ENCODE measurements around the gene HK3.
A peak's percentile ranks its signal among the peaks of the same experiment; 100 is the strongest.

Gene HK3

GRCh38 chr5:176850371-176851245, 48.5 kb downstream of the HK3 start:
- DNase-seq (ENCODE audit: low read depth, low spot score) = no peak

- no peak for DNase-seq (ENCODE audit: low read depth, low spot score)
These were observed 49.4 kb downstream of the HK3 start for GRCh38 chr5:176849611-176850227.

GRCh38 chr5:176848651-176849050, 50.5 kb downstream of the HK3 start:
- DNase-seq (ENCODE audit: low read depth, low spot score) = no peak

GRCh38 chr5:176847726-176848290, 51.3 kb downstream of the HK3 start:
- no peak for DNase-seq (ENCODE audit: low read depth, low spot score)

GRCh38 chr5:176847148-176847547, 52.0 kb downstream of the HK3 start:
- DNase-seq (ENCODE audit: low read depth, low spot score) = no peak

GRCh38 chr5:176846335-176847140, 52.6 kb downstream of the HK3 start:
- DNase-seq (ENCODE audit: low read depth, low spot score) = no peak

GRCh38 chr5:176845392-176845713, 53.8 kb downstream of the HK3 start:
- DNase-seq (ENCODE audit: low read depth, low spot score) = no peak

GRCh38 chr5:176844706-176845391, 54.3 kb downstream of the HK3 start:
- DNase-seq (ENCODE audit: low read depth, low spot score) = no peak

GRCh38 chr5:176844281-176844680, 54.9 kb downstream of the HK3 start:
- no peak for DNase-seq (ENCODE audit: low read depth, low spot score)

GRCh38 chr5:176843673-176844072, 55.5 kb downstream of the HK3 start:
- no peak for DNase-seq (ENCODE audit: low read depth, low spot score)

- DNase-seq (ENCODE audit: low read depth, low spot score) = peak; percentile 74
These were observed 61.4 kb downstream of the HK3 start for GRCh38 chr5:176837707-176838115.

GRCh38 chr5:176836811-176837706, 62.1 kb downstream of the HK3 start:
- no peak for DNase-seq (ENCODE audit: low read depth, low spot score)

- no peak for DNase-seq (ENCODE audit: low read depth, low spot score)
These were observed 63.2 kb downstream of the HK3 start for GRCh38 chr5:176835918-176836317.

- no peak for DNase-seq (ENCODE audit: low read depth, low spot score)
These were observed 65.9 kb downstream of the HK3 start for GRCh38 chr5:176833286-176833685.

- no peak for DNase-seq (ENCODE audit: low read depth, low spot score)
These were observed 67.0 kb downstream of the HK3 start for GRCh38 chr5:176832162-176832561.

- no peak for DNase-seq (ENCODE audit: low read depth, low spot score)
These were observed 67.7 kb downstream of the HK3 start for GRCh38 chr5:176831425-176831824.

GRCh38 chr5:176830995-176831423, 68.1 kb downstream of the HK3 start:
- no peak for DNase-seq (ENCODE audit: low read depth, low spot score)

Data from smooth muscle cell of the brain vasculature (primary cell).